ENCODE measurements around the gene NEUROD6.

NEUROD6 gene

DNA sequence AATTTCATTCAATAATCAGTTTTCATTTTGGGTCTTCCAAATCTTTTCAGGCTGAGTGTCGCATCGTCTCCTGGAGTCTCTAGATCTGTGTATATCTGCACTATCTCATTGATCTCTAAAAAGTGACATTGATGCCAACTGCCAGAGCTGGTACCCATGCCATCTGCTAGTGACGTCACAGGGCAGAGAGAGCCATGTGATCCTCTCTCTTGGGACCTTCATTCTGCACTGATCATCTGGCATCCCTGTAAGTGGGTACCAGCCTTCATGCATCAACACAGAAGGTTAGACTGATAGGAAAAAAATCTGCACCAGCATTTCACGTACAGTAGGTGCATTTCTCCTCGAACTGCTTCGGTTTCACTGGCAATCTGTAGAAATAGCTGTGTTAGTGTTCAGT is at the start of gene NEUROD6:
Gene NEUROD6, minus strand, starts transcription at position 124 of the 400 bp plus-strand sequence. CDS start 1,458 bp downstream, outside the sequence.
- DNase-seq = no peak

DNA sequence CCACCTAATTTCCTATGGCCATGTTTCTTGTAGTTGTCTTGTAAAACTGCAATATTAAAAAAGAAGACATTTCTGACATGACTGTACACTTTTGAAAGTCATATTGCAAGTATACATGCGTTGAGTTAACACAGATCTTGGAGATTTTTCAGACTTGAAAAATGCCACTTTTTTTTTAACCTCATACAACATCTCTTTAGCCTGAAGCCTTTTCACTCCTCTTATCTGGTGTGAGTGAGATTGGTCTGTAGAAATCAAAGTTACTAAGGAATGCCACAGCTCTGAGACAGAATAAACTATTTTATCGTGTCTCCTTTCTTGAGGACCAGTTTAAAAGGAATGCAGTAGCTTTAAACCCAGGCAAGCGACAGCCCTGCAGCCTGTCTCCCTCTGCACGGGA is 43.9 kb upstream of the NEUROD6 start:
- DNase-seq = no peak

DNA sequence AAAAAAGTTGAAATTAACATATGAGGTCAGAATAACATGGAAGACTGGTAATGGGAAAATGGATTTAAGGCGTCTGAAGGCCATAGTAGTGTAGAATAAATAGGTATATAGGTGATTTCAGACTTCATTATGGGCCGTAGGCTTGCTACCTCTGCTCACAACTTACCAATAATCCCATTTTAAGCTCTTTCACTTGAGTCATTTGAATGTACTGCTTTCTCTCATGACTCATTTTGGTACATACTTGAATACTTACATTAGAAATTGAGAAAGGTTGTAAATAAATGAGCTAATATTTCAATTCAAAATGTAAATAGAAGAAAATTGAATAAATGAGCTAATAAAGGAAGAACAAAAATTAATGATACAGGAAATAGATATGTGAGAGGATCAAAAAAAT is 42.2 kb upstream of the NEUROD6 start:
- no peak for DNase-seq

DNA sequence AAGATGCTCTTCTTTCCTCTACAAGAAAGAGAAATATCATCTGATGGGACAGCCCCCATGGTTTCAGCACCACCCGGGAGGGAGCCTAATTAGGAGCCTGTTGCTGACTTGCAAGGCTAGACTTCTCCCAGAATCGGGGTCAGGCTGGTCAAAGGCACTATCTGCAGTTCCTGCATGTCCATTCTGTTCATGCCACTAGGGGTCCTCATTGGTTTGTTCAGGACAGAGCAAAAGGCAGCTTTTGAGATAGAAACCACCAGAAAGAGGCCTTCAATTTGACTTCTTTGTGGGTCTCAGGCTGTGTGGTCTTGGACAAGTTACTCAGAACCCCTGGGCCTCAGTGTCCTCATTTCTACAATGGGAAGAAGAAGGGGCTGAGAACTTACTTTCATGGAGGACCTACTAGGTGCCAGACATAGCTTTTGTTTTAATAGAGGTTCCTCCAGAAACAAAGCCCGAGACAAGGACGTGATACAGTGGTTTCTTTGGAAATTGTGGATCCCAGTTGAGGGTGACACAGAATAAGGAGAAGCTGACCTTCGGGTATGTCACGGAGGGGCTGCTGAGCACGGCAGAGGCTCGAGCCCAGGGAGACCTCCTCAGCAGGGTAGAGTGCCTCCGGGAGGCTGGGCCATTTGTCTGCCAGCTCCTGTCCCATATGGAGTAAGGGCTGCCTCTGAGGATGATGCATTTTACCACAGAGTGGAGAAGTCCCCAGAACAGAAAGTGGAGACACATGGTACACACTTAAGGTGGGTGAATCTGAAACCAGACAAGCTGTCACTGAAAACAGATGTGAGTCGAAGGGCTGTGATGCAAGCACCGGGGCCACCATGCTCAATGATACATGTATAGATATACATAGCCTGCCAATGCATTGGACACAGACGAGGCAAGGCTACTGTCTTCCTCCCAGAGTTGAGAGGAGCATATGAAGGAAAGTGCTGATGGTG is 33.1 kb upstream of the NEUROD6 start:
- DNase-seq = no peak

DNA sequence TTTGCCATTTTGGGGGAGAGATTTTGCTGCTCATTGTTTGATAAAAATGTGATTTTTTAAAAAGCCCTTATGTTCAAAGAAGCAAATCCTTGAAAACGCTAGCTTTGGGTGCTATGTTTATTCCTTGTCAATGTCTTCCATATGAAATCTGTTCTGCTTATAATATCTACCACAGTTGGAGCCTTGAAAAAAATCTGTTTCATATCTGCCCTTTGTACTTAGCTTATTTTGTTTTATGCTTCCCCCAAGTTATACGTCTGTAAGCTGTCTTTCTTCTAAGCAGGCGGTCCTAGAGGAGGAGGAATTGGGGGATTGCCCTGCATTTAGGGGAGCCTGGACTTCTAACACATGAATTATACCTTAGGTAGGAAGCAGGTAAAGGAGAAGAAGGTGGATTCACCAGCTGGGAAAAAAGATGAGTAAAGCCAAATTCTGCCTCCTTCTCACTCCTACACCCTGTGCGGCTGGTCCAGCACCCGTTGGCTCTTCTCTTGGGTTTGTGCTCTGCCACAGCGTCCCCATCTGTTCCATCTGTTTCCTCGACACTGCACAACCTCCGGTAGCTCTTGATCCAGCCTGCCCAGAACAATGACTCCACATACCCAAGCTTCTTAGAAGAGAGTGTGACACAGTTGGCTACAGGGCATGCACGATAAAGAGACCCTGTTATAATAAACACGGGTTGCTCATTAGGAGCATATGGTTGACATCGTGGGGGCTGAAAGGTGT is 31.9 kb upstream of the NEUROD6 start:
- no peak for DNase-seq

DNA sequence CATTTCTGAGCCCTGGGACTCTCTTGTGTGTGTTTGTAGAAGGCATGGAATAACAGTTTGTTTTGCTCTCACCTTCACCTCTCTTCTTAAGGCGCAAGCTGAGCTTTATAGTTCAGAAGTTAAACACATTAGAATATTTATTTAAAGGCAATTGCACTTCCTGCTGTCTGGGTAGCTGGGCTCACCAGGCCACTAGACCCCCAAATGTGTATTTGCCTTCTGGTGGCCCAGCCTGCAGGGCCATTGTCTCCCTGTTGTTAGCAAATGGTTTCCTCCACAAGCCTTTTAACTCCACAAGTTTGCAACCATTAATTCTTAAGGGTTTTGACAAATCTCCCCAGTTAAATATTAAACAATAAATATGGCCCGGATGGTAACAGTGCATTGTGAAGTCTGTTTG is 31.1 kb upstream of the NEUROD6 start:
- DNase-seq = no peak

DNA sequence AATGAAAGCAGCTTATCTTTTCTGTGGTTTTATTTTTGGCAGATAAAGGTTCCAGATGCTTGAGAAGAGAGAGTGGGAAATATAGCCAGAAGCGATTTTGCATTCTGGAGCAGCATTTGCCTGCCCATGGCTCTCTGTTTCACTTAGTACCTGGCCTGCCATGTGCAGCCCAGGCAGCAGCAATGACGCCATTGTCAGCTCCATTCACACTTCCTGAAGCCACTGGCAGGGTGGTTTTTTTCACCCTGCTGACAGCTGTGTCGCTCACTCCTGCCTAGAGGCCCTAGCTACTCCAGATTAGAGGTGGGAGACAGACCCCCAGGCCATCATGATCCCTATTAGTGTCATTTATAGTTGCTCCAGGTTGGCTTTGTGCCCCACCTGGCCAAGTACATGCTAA is 30.1 kb upstream of the NEUROD6 start:
- no peak for DNase-seq

DNA sequence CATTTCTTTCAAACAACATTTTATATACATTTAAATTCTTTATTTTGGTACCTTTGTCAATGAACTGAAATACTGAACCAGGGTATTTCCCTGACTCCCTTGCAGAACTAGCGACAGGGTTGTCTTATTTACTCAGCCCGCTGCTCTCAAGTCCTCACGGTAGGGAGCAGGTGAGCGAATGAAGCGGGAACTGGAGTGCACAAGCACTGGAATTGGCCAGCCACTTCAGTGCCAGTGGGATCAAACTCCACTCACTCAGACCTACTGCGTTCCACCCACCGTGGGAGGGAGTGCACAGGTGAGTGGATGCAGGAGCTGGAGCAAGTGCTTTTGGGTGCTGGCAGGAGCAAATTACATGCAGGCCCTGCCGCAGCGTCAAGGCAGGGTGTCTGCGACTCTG is 28.1 kb upstream of the NEUROD6 start:
- no peak for DNase-seq

DNA sequence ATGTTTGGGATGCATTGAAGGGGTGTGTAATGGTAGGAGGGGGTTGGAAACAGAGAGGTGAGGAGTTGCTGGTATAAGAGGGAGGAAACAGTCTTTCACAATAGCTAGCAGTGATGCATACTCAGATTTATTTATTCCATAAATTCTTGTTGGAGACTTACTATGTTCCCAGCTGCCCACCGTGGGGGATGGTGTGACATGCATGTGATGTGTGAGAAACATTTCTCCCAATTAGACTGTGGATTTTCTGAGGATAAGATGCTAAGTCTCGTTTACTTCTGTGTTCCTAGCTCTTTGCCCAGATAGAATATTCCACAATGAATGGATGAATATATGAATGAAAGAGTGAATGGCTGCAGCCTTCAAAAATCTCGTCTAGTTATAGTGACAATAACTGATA is 23.0 kb upstream of the NEUROD6 start:
- DNase-seq = no peak

DNA sequence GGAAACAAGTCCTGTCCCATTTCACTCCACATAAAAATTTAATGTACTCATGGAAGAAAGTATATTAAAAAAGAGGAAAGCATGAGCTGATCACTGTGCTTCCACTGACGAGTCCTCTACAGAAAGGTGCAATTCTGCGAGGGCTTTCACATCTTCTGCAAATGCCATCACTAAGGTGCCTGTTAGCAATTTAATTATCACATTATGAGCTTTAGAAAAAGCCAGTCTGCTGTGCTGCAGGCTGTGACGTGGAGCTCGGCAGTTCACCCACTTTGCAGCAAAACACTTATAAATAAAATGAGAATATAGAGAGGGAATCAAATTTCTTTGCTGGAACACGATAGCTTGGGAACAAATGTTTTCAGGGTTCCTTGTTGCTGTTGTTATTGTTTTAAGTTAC is 22.5 kb upstream of the NEUROD6 start:
- no peak for DNase-seq

DNA sequence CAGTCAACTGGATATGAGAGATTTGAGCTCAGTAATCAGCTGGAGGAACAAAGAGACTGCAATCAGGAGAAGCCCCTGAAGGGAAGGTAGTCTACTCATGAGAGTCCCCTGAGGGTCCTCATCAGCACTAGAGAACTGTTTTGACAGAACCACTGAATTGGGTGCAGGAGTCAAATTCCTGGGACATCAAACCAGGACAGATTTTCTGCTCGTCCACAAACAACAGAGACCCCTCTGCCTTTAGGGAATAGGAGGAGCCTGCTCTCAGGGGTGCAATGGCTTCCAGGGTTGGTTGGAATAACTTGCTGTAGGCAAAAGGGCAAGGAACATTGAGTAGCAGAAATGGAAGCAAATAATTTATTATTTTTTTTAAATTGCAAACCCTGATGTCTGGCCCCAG is 21.9 kb upstream of the NEUROD6 start:
- no peak for DNase-seq

DNA sequence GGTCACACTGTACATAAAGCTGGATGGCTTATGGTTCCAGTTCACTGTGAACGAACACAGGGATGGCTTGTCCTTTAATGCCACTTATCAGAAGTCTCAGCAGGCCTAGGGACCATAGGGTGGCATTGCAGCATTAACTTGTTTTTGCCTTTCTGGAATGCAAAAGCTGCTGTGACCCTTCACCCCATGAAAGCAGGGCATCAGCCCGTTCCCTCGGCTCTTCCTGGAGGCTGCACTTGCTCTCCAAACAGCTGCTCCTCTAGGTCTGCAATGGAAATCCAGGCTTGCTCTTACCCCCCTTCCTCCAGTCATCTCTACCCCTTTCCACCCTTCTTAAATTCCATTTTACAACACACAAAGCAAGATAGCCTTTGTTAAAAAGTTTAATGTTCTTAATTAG is 17.9 kb upstream of the NEUROD6 start:
- DNase-seq = no peak

DNA sequence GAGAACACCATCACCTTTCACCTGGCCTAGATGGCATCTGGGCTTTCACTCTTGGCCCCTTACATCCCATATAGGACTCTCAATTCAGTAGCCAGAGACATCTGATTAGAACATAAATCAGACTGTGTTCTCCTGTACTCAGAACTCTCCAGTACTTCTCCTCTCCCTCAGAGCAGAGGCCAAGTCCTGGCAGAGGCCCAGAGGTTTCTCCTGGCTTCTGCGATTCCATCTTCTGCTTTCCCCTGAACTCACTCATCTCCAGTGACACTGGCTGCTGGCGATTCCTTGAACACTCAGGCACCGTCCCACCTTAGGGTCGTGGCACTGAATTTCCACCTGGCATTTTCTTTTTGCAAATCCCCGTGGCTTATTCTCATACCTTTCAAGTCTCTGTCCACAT is 4.9 kb upstream of the NEUROD6 start:
- DNase-seq = no peak

DNA sequence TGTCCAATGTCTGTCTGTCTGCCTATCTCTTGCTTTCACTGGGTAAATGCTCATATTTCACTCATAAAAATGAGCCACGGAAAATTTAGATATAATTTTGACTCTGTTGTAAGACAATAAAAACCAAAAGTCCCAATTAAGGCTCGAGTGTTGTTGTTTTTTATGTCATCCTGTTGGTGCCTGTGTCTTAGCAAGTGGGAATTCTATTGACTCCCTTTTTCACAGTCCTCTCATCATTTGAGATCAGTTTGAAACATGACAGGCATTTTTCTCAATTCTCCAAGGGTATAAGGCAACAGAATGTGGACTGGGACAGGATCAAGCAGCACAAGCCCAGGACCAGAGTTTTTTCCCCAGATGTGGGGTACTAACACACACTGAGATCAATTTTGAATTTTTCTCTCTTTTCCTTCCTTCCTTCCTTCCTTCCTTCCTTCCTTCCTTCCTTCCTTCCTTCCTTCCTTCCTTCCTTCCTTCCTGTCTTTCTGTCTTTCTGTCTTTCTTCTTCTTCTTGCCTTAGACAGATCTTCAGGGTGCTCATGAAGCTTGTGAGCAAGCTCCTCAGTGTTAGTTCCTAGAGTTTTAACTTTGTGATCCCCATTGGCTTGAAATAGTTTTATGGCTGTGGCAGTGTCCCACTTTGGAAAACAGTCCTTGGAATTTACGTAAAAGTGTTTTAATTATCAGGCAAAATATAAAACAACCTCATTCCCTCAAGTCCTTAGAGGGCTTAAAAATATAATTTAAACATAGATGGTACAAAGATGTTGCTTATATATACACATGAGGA is 3.2 kb upstream of the NEUROD6 start:
- no peak for DNase-seq

DNA sequence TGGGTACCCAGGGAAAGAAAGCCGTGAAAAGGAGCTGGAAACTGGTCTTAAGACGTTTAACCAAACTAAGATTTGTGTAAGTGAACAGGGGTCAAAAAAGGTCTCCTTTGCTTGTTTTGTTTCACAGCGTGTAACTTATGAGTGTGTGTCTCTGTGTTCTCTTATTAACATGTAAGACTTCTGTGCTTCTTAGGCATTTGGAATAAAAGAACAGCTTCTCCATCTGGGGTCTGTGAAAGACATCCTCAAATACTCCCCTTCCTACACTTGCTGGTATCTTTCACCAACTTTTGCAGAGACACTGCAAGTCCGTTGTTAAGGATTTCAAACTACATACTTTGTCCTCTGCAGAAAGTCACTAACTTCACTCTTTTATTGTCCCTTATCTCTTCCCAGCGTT is 615 bp upstream of the NEUROD6 start:
- DNase-seq = no peak

DNA sequence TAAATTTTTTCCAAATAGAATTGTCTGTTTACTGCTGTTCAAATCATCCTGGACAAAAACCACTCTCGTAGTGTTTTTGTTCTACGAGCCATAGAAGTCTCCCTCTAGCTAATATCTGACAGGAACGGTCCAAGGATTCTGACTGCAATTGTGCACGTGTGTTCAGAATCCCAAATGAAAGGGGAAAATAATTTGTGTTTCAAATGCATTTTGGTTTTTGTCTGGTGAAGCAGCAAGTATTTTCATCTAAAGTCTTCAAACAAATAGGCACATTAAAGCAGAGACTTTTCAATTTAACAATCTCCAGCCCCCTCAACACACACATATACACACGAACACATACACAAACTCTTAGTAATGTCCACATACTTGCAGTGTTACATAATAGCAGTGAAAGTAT is 475 bp downstream of the NEUROD6 start:
- DNase-seq = no peak

DNA sequence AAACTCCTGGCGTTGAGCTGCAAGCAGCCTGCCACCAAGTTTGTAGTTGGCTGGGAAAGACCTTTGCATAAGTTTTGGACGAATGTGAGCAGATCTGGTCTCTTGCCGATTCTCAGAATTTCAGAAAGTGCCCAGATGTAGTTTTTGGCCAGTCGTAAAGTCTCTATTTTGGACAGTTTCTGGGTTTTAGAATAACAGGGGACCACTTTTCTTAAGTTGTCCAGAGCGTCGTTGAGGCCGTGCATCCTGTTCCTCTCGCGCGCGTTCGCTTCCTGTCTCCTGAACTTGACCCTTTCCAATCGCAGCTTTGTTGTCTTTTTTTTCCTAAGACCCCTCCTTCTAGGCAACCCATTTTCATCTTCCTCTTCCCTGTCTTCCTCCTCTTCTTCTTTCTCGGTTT is 1.8 kb downstream of the NEUROD6 start:
- DNase-seq = no peak

DNA sequence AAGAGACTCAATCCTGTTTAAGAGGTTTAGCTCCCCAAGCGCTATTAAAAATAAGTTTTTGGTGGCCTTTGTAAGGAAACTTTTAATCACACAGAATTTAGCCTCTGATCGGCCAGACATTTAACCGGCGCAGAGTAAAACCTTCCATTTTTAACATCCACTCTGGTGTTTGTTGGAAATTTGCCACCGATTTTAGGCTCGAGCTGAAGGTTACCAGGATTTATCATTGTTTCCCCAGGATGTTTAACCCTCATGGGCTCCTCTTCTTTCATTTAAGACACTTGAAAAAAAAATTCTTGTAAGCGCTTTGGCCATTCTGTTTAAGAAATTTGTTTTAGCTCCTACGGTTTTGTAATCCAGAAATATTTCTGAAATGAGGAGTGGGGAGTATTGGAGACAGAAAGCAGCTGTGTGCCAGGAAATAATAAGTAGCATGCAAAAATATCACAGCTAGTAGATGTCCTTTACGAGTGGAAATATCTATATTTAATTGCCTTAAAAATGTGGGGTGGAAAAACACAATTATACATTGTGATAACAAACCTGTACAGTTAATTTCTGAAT is 3.4 kb downstream of the NEUROD6 start:
- no peak for DNase-seq

DNA sequence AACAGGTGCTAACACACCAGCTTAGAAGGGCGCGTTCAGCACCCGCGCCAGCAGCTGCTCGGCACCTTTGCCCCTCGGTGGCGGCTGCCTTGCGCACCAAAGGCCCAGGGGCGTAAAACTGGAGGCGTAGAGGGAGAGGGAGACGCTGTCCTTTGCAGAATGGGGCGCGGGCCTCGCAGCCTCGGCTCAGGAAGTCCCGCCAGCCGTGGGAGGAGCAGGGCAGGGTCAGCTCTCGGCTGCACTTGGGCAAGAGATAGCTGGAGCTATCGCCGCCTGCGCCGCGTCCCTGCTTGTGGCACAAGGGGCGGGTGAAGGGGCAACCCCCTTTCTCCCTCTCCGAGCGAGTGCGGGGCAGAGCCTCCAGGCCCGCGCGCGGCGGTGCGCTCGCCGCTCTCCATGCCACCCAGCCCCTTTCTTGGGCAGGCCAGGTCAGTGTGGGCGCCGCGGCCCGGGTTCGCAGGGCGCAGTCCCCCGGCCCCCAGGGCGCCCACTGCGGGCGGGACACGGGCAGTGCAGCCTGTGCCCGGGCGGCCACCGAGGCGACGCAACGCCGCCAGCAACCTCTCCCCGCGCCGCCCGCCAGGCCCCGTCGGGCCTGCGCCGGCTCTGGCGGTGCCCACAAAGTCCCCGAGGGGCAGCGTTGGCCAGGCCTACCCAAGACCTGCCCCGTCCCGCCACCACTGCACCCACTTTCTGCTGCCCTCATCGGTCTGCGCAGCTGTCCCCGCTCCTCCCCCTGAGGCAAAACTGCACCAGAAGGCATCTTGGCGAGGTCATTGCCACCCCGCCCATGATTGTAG is 4.1 kb downstream of the NEUROD6 start:
- no peak for DNase-seq

DNA sequence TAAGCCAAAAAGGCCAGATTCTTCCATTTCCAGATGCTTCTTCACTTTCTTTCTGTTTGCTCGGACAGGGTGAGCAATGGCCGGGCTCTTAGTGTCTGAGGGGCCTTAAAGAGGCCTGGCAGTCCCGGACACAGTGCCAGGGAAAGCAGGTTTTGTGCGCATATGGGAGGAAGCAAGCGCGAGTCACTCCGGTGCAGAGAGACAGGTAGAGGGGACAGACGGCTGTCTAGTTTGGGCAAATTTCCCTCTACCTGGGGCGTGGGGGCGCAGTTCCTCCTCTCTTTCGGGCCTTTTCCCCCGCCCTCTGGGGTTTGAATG is 4.7 kb downstream of the NEUROD6 start:
- DNase-seq = no peak

DNA sequence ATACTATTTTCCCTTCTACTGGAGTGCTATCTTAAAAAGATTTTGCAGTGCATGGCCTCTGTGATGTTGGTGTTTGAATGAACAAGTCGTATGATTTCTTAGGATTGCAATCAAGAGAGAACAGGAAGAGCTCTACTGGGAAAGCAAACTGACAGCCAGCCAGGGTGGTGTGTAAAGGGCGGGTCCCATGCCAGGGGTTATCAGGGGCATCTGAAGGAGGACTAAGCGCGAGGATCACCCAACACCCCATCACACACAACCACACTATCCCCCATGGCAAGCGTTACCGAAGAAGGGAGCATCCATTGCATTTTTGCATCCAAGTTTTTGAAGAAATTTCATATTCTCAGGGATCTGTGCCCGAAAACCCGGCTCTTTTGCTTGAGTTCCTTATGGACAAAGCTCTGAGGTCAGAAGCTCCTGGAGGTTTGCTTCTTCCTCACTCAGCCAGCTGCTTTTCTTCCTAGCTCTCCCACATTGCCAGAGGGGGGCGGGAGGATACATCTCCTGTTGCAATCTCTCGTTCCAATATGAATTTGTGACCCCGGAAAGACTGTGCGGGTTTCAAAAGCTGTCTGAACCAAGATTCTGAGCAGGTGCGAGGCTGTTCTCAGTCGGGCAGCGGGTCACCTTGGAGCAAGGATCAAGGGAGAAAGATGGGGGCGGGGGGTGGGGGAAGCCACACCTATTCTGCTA is 5.2 kb downstream of the NEUROD6 start:
- DNase-seq = no peak

DNA sequence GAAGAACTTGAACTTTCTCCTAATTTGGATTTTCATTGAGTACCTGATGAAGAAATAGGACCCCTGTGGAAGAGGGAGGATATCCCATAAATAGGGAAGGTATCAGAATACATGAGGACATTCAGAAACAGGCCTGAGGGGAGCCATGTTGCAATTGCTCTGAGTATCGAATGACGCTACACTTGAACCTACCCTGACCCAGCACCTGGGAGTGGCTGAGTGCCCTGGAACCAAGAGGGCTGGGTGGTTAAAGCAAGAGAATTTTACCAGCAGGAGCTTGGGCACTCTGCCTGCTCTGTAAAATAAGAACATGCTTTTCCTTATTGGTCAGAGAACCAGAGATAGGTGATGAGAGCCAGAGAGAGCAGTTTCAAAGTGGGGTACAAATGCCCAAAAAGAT is 7.2 kb downstream of the NEUROD6 start:
- no peak for DNase-seq

All from activated T-cell treated with anti-CD3 and anti-CD28 coated beads for 4 hours (primary cell).